Hindlimb muscle (tissue), 1 donor: ENCODE data around the gene AADACL4. TPM values are rescaled to one million over a fixed set of nuclear protein-coding genes. Genes with fewer than 3 reads are reported as not detected.

Experiments used
- DNase-seq: peaks from one replicate; pipeline ENCODE4 v3.0.0-alpha.2; 2013
- polyA plus RNA-seq: library from polyadenylated mRNA; unstranded; fragments of 120-200 nt; gene quantifications from one replicate; pipeline ENCODE4 v1.2.1, GENCODE V29; 2013; ENCODE audit not compliant: insufficient read length

AADACL4 gene
- polyA plus RNA-seq = 0.13 TPM

- DNase-seq = no peak
These were observed at the start of gene AADACL4 for GRCh38 chr1:12643785-12644184. TSS of gene AADACL4 (plus strand) at chr1:12644085. CDS start at chr1:12644547, 462 bp downstream.

DNA sequence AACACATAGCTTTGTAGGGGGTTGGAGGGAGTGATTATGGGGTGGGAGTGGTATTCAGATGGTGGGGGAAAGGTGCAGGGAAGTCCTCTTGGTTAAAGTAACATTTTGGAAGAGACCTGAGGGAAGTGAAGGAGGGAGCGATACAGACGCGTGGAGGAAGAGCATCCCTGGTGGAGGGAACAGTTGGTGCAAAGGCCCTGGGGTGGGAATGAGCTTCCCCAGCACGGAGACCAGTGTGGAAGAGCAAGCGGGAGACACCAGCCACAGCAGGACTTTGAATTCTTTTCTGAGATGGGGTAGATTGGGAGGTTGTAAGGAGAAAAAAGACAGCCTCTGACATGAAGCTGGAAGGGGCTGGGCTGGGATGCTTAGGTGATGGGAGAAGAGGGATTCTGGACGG lies 49.4 kb upstream of the AADACL4 start:
- DNase-seq = no peak

DNA sequence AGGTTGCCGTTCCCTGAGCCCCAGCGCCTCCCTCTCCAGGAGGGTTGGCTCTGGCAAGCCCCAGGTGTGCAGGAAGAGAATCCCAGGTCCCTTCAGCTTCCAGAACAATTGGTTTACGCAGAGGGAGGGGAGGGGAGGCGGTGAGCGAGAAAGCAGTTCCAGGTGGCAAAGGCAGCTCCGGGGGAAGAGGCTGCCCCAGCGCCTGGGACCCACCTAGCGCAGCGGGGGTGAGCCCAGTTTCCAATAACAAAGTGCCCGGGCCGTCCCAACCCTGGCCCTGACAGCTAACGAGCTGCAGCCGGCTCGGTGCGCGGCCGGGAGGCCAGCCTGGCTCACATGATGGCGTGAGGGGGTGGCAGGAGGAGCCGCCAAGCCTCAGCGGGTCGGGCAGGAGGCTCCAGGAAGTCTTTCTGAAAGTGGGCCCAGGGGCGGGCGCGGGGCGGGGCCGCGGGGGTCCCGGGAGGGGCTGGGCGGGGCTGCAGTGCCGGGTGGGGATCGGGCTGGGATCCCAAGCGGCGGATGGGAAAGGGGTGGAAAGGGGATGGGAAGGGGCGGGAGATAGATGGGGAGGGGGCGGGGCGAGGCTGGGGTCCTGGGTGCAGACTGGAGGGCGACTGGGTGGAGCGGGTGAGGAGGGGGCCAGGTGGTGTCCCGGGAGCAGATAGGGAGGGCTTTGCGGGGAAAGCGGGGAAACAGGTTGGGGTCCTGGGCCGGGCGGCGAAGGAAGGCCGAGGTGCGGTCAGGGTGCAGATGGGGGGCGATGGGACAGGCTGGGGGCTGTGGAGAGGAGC lies 48.7 kb upstream of the AADACL4 start:
- peak; percentile 71 for DNase-seq

GRCh38 chr1:12595757-12596006 lies 48.2 kb upstream of the AADACL4 start:
- no peak for DNase-seq

- peak; percentile 86 for DNase-seq
These were observed 47.7 kb upstream of the AADACL4 start for GRCh38 chr1:12596007-12596821.

- no peak for DNase-seq
These were observed 46.1 kb upstream of the AADACL4 start for GRCh38 chr1:12597792-12598191.

DNA sequence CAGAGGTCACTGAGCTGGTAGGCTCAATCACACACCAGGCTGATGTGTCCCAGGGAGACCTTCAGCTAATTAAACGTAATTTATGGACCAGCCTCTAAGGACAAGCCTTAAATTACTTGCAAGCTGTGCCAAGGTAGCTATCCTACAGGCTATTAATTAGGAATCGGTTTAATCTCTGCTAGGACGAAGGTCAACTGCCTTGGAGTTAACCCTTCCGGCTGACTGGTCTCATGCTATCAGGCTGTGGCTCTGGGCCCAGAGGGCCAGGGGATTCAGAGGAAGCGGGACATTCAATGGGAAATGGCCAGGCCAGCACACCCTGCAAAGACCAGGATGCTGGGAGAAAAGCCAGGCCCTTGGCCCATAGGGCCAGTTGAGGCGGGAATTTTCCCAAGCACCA lies 44.9 kb upstream of the AADACL4 start:
- no peak for DNase-seq

GRCh38 chr1:12599657-12600056 lies 44.2 kb upstream of the AADACL4 start:
- no peak for DNase-seq

DNA sequence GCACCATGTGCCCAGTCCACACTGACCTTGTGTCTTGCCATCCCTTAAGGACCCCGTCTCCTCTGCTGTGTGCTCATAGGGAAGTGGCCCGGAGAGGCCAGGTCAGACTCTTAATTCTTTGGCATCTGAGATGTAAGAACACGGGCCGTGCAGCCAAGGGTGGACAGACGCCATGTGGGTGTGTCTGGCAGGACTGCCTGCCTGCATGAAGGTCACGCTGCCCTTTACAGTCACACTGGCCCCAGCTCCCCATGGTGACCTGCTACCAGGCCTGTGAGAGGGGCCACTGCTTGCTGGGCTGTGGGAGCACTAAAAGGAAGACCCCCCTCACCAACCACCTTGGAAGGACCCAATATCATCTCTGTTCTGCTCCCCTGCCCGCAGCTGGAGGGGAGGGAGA lies 43.5 kb upstream of the AADACL4 start:
- no peak for DNase-seq

DNA sequence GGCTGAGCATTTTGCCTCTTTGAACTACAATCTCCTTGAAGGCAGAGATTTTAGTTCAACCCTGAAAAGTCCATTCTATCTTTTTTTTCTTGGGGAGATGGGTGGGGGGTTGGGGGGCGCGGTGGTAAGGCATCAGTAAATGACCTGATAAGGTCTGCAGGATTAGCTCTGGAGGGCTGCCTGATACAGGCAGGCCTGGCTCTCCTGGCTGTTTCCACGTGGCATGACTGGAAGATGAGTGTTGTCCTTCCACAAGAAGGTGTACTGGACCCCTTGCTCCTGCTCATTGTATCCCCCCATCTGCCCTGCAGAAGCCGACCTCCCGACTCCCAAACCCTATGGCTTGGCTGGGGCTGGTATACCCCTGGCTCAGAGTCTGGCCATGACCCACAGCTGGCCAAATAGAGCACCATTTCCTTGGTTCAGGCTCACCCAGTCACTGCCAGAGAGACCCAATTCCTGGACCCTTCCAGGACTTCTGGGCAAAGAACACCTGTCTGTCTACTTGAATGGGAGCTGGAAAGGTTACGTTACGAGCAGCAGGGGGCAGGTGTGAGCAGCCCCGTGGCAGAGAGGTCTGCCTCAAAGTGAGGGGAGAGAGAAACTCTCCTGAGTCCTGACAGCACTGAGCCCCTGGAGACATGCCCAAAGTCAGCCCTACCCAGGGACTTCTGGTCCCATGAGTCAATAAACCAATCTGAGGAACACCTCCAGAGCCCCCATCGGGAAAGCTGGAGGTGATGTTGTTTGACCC lies 42.8 kb upstream of the AADACL4 start:
- no peak for DNase-seq

- no peak for DNase-seq
These were observed 41.9 kb upstream of the AADACL4 start for GRCh38 chr1:12601700-12602658.

DNA sequence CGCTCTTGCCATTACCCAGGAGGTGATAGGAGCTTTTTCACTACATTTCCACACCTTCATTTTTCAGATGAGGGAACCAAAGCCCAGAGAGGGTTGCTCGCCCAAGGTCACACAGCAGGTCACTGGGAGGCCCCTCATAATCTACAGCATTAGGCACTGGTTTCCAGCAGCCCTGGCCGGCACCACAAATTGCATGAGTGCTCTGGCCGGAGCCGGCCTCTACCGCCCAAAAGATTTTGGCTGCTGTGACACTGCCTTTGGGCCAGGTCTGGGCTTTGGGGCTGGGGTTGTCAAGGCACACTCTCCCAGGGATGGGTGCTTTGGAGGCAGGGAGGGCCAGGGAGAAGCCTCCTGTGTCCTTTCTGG lies 41.2 kb upstream of the AADACL4 start:
- DNase-seq = no peak

DNA sequence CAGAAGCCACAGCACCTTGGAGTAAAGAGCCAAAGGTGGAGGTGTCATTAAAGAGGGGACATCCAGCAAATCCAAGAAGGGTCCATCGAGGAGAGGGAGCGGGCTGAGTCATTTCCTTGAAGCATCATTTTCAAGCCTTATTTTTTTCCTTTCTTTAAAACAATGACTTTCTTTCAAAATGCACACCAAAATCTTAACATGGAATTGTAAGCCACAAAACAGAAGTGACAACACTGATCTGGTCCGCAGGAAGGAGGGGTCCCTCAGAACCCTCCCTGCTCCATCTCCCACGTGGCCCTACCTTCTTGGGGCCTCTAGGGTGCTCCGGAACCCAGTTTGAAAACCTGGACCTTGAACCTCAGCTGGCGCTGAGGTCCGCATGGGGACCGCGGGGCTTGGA lies 40.7 kb upstream of the AADACL4 start:
- no peak for DNase-seq

DNA sequence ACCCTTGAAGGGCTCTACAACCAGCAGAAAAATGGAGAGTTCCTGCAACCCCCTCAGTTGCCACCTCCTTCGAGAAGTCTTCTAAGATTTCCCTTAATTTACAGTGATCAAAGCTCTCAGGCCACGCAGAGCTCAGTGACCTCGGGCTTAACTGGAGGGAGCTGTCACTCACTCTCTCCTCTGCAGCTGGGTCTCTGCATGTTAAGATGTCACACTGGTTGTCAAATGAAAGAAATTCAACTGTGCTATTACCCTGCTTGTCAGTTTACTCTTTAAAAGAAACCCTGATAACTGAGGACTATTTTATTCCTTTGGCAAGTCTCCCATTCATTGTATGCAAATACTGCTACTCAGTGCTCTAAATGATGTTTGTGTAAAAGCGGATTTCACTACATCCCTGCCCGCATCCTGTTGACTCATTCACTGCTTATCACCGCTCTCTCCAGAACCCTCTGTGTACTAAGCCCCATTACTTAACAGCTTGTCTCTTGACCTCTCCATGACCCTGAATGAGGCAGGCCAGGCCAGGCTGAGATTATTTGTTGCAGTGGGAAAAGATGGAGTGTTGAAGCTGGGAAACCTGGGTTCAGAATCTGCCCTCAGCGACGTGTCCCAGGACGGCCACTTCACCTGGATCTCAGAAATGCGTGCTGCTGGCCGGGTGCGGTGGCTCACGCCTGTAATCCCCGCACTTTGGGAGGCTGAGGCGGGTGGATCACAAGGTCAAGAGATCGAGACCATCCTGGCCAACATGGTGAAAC lies 39.6 kb upstream of the AADACL4 start:
- DNase-seq = no peak

GRCh38 chr1:12604986-12605385 lies 38.9 kb upstream of the AADACL4 start:
- DNase-seq = no peak

GRCh38 chr1:12607263-12607662 lies 36.6 kb upstream of the AADACL4 start:
- DNase-seq = no peak

DNA sequence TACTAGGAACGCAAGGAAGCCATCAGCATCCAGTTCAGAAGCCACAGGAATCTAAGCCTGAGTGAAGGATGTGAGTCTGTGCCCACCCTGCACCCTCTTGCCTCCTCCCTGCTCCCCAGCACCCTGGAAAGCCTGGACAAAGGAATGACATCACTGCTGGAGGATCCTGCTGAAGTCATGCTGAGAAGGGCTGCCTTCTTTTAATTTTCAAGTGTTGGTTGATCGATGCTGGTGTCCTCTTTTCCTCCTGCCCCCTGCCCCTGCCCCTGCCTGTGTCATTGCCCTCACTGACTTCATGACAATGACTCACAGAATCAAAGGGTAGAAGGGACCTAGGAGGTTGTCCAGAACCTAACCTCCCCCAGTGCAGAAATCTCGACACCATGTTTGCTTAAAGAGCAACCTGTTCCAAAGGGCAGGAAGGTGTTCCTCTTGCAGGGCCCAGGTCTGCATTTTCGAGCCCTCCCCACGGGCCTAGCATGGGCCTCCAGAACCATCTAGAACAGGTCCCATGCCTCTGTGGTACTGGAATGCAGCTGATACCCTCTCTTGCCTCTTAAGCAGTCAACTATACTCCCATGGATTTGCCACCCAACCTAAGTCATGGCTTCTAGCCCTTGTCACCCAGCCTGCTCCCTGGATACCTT lies 35.5 kb upstream of the AADACL4 start:
- no peak for DNase-seq

- DNase-seq = no peak
These were observed 34.3 kb upstream of the AADACL4 start for GRCh38 chr1:12609469-12610003.

GRCh38 chr1:12610305-12610935 lies 33.5 kb upstream of the AADACL4 start:
- DNase-seq = no peak

DNA sequence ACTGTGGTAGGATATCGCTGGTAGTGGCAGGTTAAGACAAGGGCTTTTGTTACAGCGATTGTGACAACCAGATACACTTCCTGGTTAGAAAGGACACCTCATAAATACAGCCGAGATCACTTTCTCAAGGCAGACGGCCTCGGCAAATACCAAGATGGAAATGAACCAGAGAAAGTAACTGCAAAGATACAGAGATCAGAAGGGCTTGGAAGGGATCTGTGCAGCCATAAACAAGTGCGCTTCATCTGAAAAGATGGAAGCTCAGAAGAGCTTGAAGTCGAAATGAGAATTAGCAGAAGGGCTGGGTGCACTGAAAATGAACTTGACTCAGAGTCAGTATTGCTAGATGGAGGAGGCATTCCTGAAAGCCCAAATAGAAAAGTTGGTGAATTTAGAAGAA lies 32.9 kb upstream of the AADACL4 start:
- no peak for DNase-seq
